Measurements from ENCODE around the gene TRMT2B. TPM values are rescaled to one million over a fixed set of nuclear protein-coding genes. Genes with fewer than 3 reads are reported as not detected.
"Not testable (repeated sequence)": the region's sequence is repeated elsewhere in the genome, so short reads cannot be mapped to it uniquely, and the experiment has no call there.

TRMT2B gene
- total and polyA plus RNA-seq, 4 donors: 9.4 to 15.0 (median 12.5) TPM

DNA sequence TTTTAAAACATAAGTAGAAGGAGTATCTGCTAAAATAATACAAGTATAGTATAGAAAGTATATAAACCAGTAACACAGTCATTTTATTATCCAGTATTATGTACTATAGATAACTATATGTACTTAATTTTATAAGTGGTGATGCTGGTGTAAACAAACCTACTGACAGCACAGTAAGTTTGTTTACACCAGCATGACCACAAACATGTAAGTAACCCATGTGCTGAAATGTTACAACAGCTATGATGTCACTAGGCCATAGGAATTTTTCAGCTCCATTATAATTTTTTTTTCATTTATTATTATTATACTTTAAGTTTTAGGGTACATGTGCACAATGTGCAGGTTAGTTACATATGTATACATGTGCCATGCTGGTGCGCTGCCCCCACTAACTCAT, 39.9 kb downstream of the TRMT2B start:
- not testable (repeated sequence) for H3K27ac ChIP-seq (ENCODE audit: low read depth, low read length); H3K4me1 ChIP-seq (ENCODE audit: control insufficient read depth, insufficient read depth, low read length); H3K36me3 ChIP-seq (ENCODE audit: control insufficient read depth, insufficient read depth, low read length); H3K4me3 ChIP-seq (ENCODE audit: low read depth, low read length); DNase-seq (ENCODE audit: low read depth in 4 of 6, low spot score in 6 of 6); H3K27me3 ChIP-seq (ENCODE audit: control insufficient read depth, insufficient read depth, low read length); H3K9me3 ChIP-seq (ENCODE audit: control insufficient read depth, insufficient read depth, low read length)
- no CpG with 5 or more reads among the region's 1 CpG for WGBS (ENCODE audit: insufficient coverage)

DNA sequence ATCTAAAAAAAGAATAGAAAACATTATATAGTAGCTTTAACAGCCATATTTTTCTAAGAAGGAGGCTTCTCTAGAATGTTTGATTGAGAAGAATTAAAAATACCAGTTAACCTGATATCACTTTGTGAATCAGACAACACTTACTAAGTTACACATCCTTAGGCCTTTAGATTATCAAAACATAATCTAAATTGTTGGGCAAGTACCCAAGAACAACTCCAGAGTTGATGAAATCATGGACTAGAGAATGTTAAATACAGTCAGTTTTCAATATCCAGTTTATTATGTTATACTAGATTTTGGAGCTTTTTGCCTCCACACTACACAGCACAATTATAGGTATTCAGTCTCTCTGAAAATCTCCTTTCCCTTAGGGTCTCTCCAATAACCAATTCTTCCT, 42.8 kb downstream of the TRMT2B start:
- H3K4me1 ChIP-seq (ENCODE audit: control insufficient read depth, insufficient read depth, low read length): no peaks in the 10 kb centered on the region
- no peak for DNase-seq (ENCODE audit: low read depth in 4 of 6, low spot score in 6 of 6)
- H3K27ac ChIP-seq (ENCODE audit: low read depth, low read length): no peak overlapping the region
- no peaks in the 10 kb centered on the region for H3K27me3 ChIP-seq (ENCODE audit: control insufficient read depth, insufficient read depth, low read length)
- no peaks in the 10 kb centered on the region for H3K36me3 ChIP-seq (ENCODE audit: control insufficient read depth, insufficient read depth, low read length)
- H3K4me3 ChIP-seq (ENCODE audit: low read depth, low read length): no peak overlapping the region
- no peaks in the 10 kb centered on the region for H3K9me3 ChIP-seq (ENCODE audit: control insufficient read depth, insufficient read depth, low read length)

DNA sequence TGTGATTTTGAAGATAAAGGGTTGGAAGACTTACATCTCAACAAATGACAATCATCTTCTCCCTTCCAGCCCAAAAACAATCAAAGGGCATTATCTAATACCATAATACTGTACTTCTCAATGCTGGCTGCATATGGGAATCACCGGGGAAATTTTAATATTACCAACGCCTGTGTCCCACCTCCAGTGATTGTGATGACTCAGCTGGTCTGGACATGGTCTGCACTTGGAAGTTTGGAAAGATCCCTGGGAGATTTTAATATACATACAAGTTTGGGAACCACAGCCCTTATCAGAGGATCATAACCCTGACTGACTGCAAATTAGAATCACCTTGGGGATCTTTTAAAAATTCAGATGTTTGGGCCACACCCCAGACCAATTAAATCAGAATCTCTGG, 52.5 kb downstream of the TRMT2B start:
- DNase-seq (ENCODE audit: low read depth in 4 of 6, low spot score in 6 of 6): no peak
- Histone ChIP-seq H3K36me3 (ENCODE audit: control insufficient read depth, insufficient read depth, low read length) (no peaks in the 10 kb centered on the region), H3K4me1 (ENCODE audit: control insufficient read depth, insufficient read depth, low read length) (no peaks in the 10 kb centered on the region), H3K4me3 (ENCODE audit: low read depth, low read length) (no peak overlapping the region), H3K27ac (ENCODE audit: low read depth, low read length) (no peak overlapping the region), H3K27me3 (ENCODE audit: control insufficient read depth, insufficient read depth, low read length) (no peaks in the 10 kb centered on the region), H3K9me3 (ENCODE audit: control insufficient read depth, insufficient read depth, low read length) (no peaks in the 10 kb centered on the region)
- no CpG with 5 or more reads among the region's 2 CpGs for WGBS (ENCODE audit: insufficient coverage)

DNA sequence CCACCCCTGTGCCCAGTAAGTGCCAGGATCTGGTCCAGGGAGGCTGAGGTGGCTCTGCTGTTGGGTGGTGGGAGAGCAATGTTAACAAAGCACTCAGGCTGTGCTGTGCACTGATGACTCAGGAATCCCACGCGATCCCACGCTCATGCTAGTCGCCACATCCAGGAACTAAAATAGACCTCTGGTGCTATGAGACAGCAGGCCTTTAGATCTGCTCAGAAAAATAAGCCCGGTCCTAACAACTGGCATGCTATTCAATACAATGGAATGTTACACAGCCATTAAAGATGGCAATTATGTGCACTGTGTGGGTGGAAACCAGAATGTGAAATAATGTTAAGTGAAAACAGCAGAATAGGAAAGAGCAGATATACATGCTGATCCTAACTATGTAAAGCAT, 56.4 kb downstream of the TRMT2B start:
- 90% methylated on average over 4 of the region's 5 CpGs for WGBS (ENCODE audit: insufficient coverage)
- H3K9me3 ChIP-seq (ENCODE audit: control insufficient read depth, insufficient read depth, low read length): no peaks in the 10 kb centered on the region
- H3K36me3 ChIP-seq (ENCODE audit: control insufficient read depth, insufficient read depth, low read length): no peaks in the 10 kb centered on the region
- no peaks in the 10 kb centered on the region for H3K27me3 ChIP-seq (ENCODE audit: control insufficient read depth, insufficient read depth, low read length)
- DNase-seq (ENCODE audit: low read depth in 4 of 6, low spot score in 6 of 6): no peak
- H3K4me1 ChIP-seq (ENCODE audit: control insufficient read depth, insufficient read depth, low read length): no peaks in the 10 kb centered on the region
- no peak overlapping the region for H3K27ac ChIP-seq (ENCODE audit: low read depth, low read length)
- H3K4me3 ChIP-seq (ENCODE audit: low read depth, low read length): no peak overlapping the region

DNA sequence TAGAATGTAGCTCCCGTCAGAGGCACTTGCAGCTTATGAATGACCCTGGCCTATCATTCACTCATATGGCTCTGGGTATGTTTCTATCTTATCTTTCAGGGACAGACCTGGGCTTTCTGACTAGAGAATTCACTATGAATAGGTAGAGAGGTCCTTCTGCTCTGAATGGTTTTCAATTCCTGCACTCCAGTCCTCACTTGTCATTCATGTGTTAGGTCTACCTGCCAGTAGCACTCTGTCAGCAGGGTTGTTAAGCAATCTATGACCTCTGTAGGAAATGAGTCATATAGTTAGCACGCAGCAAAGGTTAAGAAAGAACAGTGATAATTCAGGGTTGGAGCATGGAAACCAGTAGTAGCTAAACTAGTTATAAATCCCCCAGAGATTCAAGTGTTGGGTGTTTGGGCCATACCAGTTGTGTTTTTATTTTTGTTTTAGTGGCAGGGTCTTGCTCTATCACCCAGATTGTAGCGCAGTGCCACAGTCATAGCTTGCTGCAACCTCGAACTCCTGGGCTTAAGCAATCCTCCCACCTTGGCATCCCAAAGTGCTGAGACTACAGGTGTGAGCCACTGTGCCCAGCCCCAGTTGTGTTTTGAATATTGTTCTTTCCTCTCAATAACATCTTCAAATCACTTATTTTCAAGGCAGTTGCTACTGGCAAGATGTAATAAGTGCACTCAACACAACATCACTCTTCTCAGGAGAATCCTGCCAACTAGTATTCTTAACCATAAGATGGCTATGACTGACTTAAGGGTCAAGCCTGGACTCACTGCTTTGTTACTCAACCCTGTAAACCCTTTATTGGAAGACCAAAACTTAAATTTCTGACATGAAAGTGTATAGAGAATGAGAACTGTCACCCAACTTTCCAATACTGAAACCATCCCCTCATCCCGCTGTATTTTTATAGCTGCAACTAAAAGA, 57.3 kb downstream of the TRMT2B start:
- DNase-seq (ENCODE audit: low read depth in 4 of 6, low spot score in 6 of 6): no peak
- no peaks in the 10 kb centered on the region for H3K4me1 ChIP-seq (ENCODE audit: control insufficient read depth, insufficient read depth, low read length)
- no peak overlapping the region for H3K4me3 ChIP-seq (ENCODE audit: low read depth, low read length)
- H3K27ac ChIP-seq (ENCODE audit: low read depth, low read length): no peak overlapping the region
- WGBS (ENCODE audit: insufficient coverage): 59% methylated on average over 3 of the region's 5 CpGs
- no peaks in the 10 kb centered on the region for H3K27me3 ChIP-seq (ENCODE audit: control insufficient read depth, insufficient read depth, low read length)
- H3K36me3 ChIP-seq (ENCODE audit: control insufficient read depth, insufficient read depth, low read length): no peaks in the 10 kb centered on the region
- no peaks in the 10 kb centered on the region for H3K9me3 ChIP-seq (ENCODE audit: control insufficient read depth, insufficient read depth, low read length)

DNA sequence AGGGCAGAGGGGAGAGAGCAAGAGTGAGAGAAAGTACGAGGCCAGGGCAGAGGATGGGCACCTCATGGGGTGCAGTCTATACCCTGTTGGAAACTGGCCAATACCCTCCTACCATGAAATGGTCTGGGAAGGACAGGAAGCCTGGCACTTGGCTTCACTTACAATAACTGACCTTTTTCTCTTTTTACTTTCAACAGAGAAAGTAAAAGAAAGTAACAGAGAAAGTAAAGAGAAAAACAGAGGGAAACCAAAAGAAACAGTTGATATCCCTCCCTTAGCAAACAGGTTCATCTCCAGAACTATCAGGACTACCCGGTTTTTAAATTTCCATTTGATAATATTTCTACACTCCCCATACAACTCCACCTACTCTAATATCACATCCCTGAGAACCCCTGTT, 61.8 kb downstream of the TRMT2B start:
- H3K27ac ChIP-seq (ENCODE audit: low read depth, low read length): no peak overlapping the region
- WGBS (ENCODE audit: insufficient coverage): 57% methylated on average over 1 of the region's 2 CpGs
- no peaks in the 10 kb centered on the region for H3K9me3 ChIP-seq (ENCODE audit: control insufficient read depth, insufficient read depth, low read length)
- no peak overlapping the region for H3K4me3 ChIP-seq (ENCODE audit: low read depth, low read length)
- DNase-seq (ENCODE audit: low read depth in 4 of 6, low spot score in 6 of 6): no peak
- no peaks in the 10 kb centered on the region for H3K36me3 ChIP-seq (ENCODE audit: control insufficient read depth, insufficient read depth, low read length)
- no peaks in the 10 kb centered on the region for H3K27me3 ChIP-seq (ENCODE audit: control insufficient read depth, insufficient read depth, low read length)
- H3K4me1 ChIP-seq (ENCODE audit: control insufficient read depth, insufficient read depth, low read length): no peaks in the 10 kb centered on the region

DNA sequence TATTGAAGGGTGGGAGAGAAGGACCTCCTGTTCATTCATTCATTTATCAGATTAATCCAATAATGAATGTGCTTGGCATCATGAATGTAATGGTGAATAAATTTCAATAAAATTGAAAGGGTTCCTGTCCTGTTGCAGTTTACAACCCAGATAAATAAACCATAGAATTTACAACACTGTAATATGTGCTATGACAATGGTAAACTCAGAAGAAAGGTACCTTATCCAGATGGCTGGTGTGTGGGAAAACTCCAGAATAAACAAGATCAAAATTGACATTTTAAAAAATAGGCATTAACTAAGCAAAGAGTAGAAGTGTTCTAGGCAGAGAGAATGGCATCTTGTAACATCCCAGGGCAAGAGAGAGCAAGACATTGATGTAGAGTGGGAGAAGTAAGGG, 67.1 kb downstream of the TRMT2B start:
- Histone ChIP-seq H3K4me3 (ENCODE audit: low read depth, low read length) (no peak overlapping the region), H3K36me3 (ENCODE audit: control insufficient read depth, insufficient read depth, low read length) (no peaks in the 10 kb centered on the region), H3K27ac (ENCODE audit: low read depth, low read length) (no peak overlapping the region), H3K9me3 (ENCODE audit: control insufficient read depth, insufficient read depth, low read length) (no peaks in the 10 kb centered on the region), H3K4me1 (ENCODE audit: control insufficient read depth, insufficient read depth, low read length) (no peaks in the 10 kb centered on the region), H3K27me3 (ENCODE audit: control insufficient read depth, insufficient read depth, low read length) (peaks cover 2% of the 10 kb centered on the region)
- DNase-seq (ENCODE audit: low read depth in 4 of 6, low spot score in 6 of 6): no peak

DNA sequence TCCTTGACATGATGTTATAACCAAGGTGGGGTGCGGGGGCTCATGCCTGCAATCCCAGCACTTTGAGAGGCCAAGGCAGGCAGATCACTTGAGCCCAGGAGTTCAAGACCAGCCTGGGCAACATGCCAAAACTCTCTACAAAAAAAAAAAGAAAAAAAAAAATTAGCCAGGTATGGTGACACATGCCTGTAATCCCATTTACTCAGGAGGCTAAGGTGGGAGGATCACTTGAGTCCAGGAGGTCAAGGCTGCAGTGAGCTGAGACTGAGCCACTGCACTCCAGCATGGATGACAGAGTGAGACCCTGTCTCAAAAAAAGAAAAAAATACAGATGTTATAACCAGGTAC, 70.4 kb downstream of the TRMT2B start:
- not testable (repeated sequence) for DNase-seq (ENCODE audit: low read depth in 4 of 6, low spot score in 6 of 6); H3K4me3 ChIP-seq (ENCODE audit: low read depth, low read length); H3K4me1 ChIP-seq (ENCODE audit: control insufficient read depth, insufficient read depth, low read length); H3K9me3 ChIP-seq (ENCODE audit: control insufficient read depth, insufficient read depth, low read length); H3K36me3 ChIP-seq (ENCODE audit: control insufficient read depth, insufficient read depth, low read length); H3K27ac ChIP-seq (ENCODE audit: low read depth, low read length); H3K27me3 ChIP-seq (ENCODE audit: control insufficient read depth, insufficient read depth, low read length)
- 100% methylated on average over 1 of the region's 1 CpG for WGBS (ENCODE audit: insufficient coverage)

DNA sequence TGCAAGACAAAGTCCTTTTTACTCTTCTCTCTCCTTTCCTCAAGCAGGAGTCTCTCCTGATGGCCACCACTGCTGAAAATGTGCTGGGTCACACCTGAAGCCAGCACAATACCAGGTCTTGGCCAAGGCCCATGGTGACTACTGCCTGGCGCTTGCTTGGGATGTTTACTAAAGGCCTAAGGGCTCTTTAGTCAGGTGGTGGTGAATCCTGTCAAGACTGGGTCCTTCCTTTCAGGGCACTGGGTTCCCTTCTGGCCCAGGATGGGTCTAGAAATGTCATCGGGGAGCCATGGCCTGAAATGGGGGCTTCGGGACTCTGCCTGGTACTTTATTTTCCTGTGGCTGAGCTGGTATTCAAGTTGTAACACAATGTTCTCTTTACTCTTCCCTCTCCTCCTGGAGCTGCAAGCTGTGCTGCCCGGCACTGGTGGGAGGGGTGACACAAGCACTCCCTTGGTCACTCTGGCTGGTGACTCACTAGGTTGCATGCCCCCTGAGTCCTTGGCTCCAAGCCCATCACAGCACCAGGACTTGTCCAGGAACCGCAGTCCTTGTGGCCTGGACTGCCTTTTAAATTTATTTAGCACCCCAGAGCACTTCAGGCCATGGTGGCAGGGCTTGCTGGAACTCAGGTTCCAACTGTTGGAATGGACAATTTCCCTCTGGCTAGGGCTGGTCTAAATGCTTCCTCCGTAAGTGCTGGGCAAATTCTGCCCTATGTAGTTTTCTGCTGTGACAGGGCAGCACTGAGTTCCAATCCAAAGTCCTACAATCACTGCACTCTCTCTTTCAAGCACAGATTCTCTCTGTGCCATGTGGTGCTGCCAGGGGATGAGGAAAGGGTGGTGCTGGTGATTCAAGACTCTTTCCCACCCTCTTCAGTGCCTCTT, 71.1 kb downstream of the TRMT2B start:
- no peaks in the 10 kb centered on the region for H3K9me3 ChIP-seq (ENCODE audit: control insufficient read depth, insufficient read depth, low read length)
- H3K27ac ChIP-seq (ENCODE audit: low read depth, low read length): no peak overlapping the region
- H3K36me3 ChIP-seq (ENCODE audit: control insufficient read depth, insufficient read depth, low read length): no peaks in the 10 kb centered on the region
- 89% methylated on average over 6 of the region's 6 CpGs for WGBS (ENCODE audit: insufficient coverage)
- no peak overlapping the region for H3K4me3 ChIP-seq (ENCODE audit: low read depth, low read length)
- peaks cover 2% of the 10 kb centered on the region for H3K27me3 ChIP-seq (ENCODE audit: control insufficient read depth, insufficient read depth, low read length)
- DNase-seq (ENCODE audit: low read depth in 4 of 6, low spot score in 6 of 6): no peak
- no peaks in the 10 kb centered on the region for H3K4me1 ChIP-seq (ENCODE audit: control insufficient read depth, insufficient read depth, low read length)

Measured in spinal cord (tissue), 10 donors.